HG03439 (cell line): ENCODE measurements around the gene VIP.

Source experiments
- ATAC-seq: cut with Tn5 transposase; IDR thresholded peaks from one replicate; pipeline ENCODE4 v1.9.1; 2021; ENCODE audit warnings: mild to moderate bottlenecking, moderate library complexity; ENCODE audit not compliant: unreplicated experiment

Gene VIP

DNA sequence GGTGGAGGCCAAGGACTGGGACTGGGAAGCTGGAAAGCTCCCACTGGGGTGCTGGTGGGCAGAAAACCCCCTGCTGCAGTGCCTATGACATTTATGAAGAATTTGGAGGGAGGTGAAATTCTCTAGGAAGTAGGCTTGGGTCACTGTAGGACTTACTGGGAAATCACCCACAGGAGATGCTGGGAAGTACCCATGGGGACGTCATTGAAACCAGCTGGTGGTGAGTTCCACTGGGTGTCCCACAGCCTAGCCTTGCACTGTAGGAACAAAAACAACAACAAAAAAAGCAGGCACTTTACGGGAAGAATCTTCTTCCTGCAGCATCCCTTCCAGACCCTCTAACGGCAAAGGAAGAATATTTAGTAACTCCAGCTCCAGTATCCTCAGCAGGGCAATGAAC lies 26.2 kb downstream of the VIP start:
- no peak for ATAC-seq

DNA sequence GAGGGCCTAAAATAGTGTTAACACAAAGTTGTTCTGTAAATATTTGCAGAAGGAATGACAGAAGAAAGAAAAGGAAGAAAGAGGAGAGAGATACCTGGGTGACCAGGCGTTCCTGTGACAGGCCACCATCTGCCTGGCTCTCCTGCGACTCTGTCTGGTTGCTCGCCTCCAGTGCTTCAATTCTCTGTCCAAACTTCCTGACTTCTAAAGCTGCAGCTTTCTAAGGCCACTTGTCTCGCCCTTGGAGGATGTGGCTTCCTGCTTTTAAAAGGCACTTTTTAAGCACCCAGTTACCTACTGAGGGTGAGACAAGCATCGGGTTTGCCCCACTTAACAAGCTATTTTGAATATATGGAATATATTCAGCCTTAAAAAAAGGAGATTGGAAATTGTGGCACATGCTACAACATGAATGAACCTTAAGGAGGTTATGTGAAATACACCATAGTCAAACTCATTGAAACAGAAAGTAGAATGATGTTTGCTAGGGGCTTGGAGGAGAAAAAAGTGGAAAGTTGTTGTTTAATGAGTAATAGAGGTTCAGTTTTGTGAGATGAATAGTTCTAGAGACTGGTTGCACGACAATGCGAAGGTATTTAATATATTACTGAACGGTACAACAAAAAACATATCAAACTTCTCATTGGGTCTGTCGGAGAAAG lies 32.8 kb downstream of the VIP start:
- no peak for ATAC-seq

DNA sequence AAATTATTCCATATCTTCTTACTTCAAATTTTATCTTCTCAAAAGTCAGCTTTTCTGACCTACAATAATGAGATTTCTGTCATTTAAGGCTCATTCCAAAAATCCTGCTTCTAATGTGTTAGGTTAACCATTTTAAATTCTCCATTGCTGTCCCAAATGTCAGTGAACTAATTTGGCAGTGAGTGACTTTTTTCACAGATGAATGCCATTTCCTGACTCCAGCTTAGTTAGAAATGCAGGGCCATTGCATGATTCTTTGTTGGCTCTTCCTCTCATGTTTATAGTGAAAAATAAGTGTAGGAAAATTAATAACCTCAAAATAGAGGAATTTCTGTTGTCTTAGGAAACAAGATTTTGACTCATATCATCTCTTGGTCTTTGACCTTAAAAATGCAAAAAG lies 44.1 kb downstream of the VIP start:
- no peak for ATAC-seq

DNA sequence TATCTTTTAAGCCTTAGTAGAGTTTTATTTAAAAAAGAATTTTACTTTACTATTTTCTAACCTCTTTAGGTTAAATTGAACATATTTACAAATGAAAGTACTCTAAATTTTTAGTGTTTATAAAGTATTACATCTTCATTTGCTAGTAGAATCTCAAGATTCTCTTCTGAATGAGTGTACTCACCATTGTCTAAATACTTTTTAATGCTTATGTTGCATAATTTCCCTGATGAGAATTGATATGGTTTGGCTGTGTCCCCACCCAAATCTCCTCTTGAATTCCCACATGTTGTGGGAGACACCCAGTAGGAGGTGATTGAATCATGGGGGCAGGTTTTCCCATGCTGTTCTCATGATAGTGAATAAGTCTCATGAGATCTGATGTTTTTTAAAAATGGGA lies 53.6 kb downstream of the VIP start:
- no peak for ATAC-seq
